GM21723 (cell line): ENCODE results near the gene MAP3K5.

ENCODE experiments used
- ATAC-seq: cut with Tn5 transposase; IDR thresholded peaks from one replicate; pipeline ENCODE4 v1.9.1; 2021; ENCODE audit warnings: mild to moderate bottlenecking, moderate library complexity; ENCODE audit not compliant: unreplicated experiment

Gene MAP3K5

GRCh38 chr6:136656121-136656520 is 136.2 kb downstream of the MAP3K5 start:
- no peak for ATAC-seq

GRCh38 chr6:136655239-136656014 is 136.8 kb downstream of the MAP3K5 start:
- no peak for ATAC-seq

DNA sequence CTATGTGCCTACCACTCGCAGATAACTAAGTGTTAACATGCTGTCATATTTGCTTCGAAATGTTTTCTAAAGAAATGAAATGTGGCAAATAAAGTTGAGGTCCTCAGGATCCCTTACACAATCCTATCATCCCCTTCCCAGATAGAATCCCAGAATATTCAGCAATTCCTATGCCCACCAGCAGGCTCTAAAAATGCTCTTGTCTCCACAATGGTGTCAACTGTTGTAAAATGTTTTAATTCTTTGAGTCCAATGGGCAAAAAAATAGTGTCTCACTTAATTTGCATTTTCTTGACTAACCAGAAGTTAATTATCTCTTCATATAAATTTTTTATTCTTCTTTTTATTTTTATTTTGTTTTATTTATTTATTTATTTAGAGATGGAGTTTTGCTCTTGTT is 138.2 kb downstream of the MAP3K5 start:
- ATAC-seq: no peak

- ATAC-seq: no peak
Observed at GRCh38 chr6:136652656-136653055, 139.6 kb downstream of the MAP3K5 start.

GRCh38 chr6:136651982-136652381 is 140.3 kb downstream of the MAP3K5 start:
- ATAC-seq: no peak

DNA sequence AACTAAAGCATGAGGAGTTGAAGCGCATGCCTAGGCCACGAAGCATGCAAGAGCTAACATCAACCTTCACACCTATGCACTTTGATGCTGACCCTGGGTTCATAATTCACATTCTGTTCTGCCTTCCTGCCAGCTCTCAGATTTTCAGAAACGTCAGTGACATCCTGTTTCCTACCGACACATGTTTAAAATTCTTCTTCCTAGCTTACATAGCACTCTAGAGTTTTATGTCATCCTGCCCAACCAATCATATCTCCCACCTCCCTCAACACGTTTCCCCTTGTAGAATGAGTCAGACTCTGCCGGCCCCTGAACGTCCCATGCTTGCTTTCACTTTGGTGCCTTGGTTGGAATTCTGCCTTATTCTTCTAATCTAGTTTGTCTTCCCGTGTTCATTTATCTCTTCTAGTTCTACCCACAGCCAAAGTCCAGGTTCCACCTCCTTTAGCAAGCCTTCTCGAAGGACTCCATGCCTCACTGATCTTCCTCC is 144.9 kb downstream of the MAP3K5 start:
- peak; percentile 73 for ATAC-seq

DNA sequence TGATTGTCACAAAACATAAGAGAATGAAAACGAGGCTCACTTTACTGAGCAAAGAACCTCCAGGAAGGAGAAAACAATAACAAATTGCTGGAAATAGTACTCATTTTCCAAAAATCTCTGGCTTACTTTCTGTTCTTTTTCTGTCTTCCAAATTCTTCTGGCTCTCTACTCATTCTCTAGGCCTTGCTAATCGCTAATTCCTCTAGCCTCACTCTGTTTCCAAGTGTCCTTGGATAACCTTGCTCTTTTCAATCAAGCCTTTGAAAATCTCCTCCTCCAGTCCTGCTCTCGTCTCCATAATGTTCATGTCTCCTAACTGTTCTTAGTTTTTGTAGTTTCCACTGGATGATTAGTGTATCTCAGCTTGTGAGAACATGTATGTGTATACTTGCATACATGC is 145.9 kb downstream of the MAP3K5 start:
- no peak for ATAC-seq

- ATAC-seq: peak; percentile 25
Observed at GRCh38 chr6:136644597-136644952, 147.7 kb downstream of the MAP3K5 start.

GRCh38 chr6:136643850-136644596 is 148.3 kb downstream of the MAP3K5 start:
- ATAC-seq: peak; percentile 68

DNA sequence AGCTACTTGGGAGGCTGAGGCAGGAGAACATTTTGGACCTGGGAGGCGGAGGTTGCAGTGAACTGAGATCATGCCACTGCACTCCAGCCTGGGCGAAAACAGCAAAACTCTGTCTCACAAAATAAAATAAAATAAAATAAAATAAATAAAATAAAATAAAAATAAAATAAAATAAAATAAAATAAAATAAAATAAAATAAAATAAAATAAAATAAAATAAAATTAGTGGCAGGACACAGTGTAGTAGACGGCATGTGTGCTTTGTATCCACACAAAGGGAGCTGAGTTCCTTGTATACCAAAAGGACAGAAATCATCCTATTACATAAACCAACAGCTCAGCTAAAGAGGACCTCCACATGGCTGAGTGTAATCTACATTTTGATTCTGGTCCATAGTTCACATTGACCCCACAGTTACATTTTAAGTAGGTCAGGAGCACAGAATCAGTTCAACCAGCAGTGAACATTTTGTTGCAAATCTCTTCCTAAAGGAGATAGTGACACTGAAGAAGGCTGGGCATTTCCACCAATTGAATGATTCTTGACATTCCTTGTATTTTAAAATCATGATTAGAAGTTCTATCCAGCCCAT is 150.3 kb downstream of the MAP3K5 start:
- ATAC-seq: no peak

GRCh38 chr6:136641166-136641565 is 151.1 kb downstream of the MAP3K5 start:
- no peak for ATAC-seq

GRCh38 chr6:136640132-136640915 is 152.0 kb downstream of the MAP3K5 start:
- ATAC-seq: no peak

DNA sequence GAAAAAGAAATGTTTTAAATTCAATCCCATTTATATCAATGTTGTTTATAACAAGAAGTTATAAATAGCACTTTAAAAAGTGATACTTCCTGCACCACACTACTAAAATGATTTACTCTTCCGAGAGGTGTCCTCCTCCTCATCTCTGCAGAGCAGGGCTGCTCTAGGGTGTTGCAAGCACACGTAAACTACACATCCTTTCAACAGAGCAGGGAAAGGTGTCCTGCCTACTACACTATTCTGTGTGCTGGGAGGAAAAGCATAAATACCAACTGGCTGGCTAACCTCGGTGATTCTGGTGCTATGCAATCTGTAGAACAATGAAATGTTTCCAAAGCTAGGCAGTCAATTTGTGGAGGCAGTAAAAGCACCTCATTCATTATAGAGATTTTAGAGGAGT is 152.6 kb downstream of the MAP3K5 start:
- ATAC-seq: no peak

GRCh38 chr6:136635615-136636014 is 156.7 kb downstream of the MAP3K5 start:
- no peak for ATAC-seq

GRCh38 chr6:136633355-136633754 is 158.9 kb downstream of the MAP3K5 start:
- ATAC-seq: no peak

- ATAC-seq: no peak
Observed at GRCh38 chr6:136628996-136629395, 163.3 kb downstream of the MAP3K5 start.

GRCh38 chr6:136627191-136627590 is 165.1 kb downstream of the MAP3K5 start:
- ATAC-seq: no peak

- no peak for ATAC-seq
Observed at GRCh38 chr6:136625293-136625692, 167.0 kb downstream of the MAP3K5 start.

GRCh38 chr6:136624347-136624746 is 167.9 kb downstream of the MAP3K5 start:
- no peak for ATAC-seq

GRCh38 chr6:136618086-136618485 is 174.2 kb downstream of the MAP3K5 start:
- no peak for ATAC-seq

GRCh38 chr6:136616527-136616926 is 175.8 kb downstream of the MAP3K5 start:
- ATAC-seq: no peak
